Testis (tissue), 2 donors: ENCODE data around the gene PSD2.

ENCODE experiments used
- CTCF ChIP-seq, 3 experiments: fragments of 450-650 bp in 2 of 3; fragments of 200-600 bp in 1 of 3; sonication (generic) in 1 of 3; IDR thresholded peaks; one replicate each; pipeline ENCODE4 v1.5.1; 2016 to 2019; ENCODE audit warnings: antibody characterized with exemption in 3 of 3, mild to moderate bottlenecking in 2 of 3, moderate library complexity in 1 of 3
- POLR2A ChIP-seq: fragments of 450-650 bp; IDR thresholded peaks from one replicate; pipeline ENCODE4 v1.6.1; 2017; ENCODE audit warnings: antibody characterized with exemption, mild to moderate bottlenecking, moderate library complexity

- TF ChIP-seq CTCF (IDR thresholded peaks at IDR 0.05) (no peak), POLR2A (no peak)
These were observed 46.7 kb downstream of the PSD2 start for GRCh38 chr5:139842321-139842720.
